C4-2B (cell line): ENCODE data around the gene SSH2.

Experiments
- H3K27ac ChIP-seq: fragments of 450-650 bp; 2 replicates; pipeline ENCODE4 v1.5.1; 2017
- CTCF ChIP-seq: fragments of 450-650 bp; conservative IDR thresholded peaks from 2 replicates; pipeline ENCODE4 v1.5.1; 2017; ENCODE audit warnings: mild to moderate bottlenecking
- ZFX ChIP-seq: fragments of 450-650 bp; IDR thresholded peaks from 2 replicates; pipeline ENCODE4 v1.6.1; 2017

Gene SSH2

DNA sequence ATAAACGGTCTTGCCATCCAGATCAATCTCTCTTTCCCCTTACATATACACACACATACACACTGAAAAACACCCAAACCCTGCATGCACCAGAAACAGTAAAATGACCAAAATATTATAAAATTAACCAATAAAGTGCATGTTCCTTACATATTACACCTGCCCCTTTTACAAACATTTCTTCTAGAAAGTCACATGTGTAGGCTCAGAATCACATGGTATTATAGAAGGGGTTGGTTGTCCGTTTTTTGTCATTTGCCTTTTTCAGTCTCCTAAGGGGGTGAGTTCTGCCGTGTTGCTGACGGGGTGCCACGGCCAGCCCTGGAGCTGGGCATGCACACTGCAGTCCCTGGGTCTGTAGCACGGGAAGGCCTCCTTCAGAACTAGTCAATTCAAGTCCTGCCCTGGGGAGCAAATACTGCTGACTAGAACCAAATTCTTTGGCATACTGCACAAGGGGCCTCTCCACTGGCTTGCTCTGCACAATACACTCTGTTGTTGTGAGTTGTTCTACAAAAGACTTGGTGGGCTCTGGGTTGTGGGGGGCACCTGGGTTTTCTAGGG lies 299.3 kb downstream of the SSH2 start:
- no peak overlapping the region for H3K27ac ChIP-seq
- no peak for TF ChIP-seq CTCF
- no peak for TF ChIP-seq ZFX

DNA sequence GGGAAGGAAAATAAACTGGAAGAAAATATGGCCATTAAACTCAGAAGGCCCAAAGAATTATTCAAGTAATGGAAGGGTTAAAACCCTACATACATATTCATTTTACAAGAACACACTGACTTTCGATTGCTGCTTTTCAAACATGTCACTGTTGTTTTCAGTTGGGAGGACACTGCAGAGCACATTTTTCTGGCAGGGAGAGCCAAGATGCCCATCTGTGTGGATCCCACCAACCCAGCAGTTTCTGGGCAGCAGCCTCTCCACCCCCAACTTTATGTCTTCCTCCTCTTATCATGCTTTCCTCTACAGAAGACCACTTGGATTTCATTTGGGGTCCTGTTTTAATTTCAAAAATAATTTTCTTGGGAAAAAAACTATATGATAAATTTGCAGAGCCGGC lies 300.2 kb downstream of the SSH2 start:
- no peak for TF ChIP-seq ZFX
- TF ChIP-seq CTCF, result no peak
- no peak overlapping the region for H3K27ac ChIP-seq

DNA sequence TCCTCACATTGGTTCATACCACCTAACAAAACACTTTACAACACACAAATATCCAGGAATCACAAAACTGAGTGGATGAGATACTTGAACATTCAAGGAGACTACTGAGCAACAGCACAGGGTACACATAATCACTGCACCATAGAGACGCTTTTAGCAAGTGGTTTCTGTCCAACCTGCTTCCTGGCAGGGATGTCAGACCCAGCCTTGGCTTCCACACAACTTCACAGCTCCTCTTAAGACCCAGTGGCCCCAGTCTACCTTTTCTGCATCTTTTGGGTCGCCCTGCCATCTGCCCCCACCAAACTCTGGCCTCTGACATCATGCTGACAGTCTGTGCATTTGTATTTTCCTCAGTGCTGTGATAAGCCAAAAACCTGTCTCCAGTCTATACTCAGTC lies 301.4 kb downstream of the SSH2 start:
- H3K27ac ChIP-seq, result peak overlapping the region; percentile 61
- TF ChIP-seq ZFX (no peak), CTCF (no peak)

- TF ChIP-seq ZFX (no peak), CTCF (no peak)
- peak overlapping the region; percentile 61; the same call in 1 of the 2 replicates for H3K27ac ChIP-seq
These were observed 302.1 kb downstream of the SSH2 start for GRCh38 chr17:29627951-29628350.

DNA sequence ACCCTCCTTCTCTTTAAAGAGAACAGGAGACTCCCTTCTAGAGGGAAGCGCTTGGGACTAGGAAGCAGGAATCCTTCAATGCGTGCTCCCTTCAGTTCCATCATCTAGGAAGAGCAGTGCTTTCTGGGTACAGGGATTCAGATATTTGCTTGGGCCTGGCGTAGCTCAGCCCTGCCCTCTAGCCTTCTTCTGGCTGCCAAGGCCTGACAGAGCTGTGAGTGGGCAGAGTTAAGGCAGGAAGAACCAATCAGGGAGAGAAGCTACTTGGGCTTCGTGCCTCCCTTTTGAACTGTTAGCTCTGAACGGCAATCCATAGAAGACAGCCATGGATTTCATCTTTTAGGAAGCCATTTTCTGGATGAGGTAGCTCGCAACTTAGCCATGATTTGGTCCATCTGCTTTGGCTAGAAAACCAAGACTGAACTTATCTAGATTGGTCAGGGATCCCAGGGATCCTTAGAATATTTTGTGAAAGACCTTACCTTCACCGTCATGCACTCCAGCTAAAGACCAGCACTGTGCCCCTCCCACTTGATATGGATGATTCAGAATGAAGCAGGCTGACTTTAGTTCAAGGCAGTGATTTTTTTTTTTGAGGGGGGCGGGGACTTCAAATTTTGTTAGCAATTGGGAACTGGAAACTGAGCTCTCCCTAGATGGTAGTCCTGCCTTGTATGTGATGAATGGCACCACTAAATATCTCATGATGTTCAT lies 304.8 kb downstream of the SSH2 start:
- H3K27ac ChIP-seq, result peak overlapping the region; percentile 12; the same call in 1 of the 2 replicates
- no peak for TF ChIP-seq ZFX
- no peak for TF ChIP-seq CTCF

DNA sequence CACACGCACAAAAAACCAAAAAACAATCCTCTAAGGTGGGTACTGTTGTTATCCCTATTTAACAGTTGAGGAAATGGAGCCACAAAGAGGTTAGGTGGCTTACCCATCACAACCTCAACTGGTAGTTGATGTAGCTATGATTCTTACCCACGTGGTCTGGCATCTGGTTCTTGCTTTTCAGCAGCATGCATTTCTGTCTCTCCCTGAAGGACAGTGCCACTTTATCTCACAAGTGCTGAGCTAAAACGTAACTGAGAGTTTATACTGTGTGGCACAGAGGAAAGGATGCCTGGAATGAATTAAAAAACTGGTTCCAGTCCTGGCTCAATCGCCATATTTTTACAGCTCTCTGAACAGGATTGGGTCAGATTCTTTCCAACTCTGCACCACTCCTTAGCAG lies 305.4 kb downstream of the SSH2 start:
- TF ChIP-seq CTCF, result no peak
- TF ChIP-seq ZFX, result no peak
- peak overlapping the region; percentile 13; the same call in 1 of the 2 replicates for H3K27ac ChIP-seq

- H3K27ac ChIP-seq, result peak overlapping the region; percentile 13
- TF ChIP-seq ZFX (no peak), CTCF (no peak)
These were observed 306.8 kb downstream of the SSH2 start for GRCh38 chr17:29623283-29623647.
